NT2/D1 (cell line): ENCODE results near the gene CD55.

Experiments used
- DNase-seq: peaks from one replicate; pipeline ENCODE4 v3.0.0-alpha.2; 2011; ENCODE audit warnings: low read depth, low spot score
- H3K27me3 ChIP-seq: 2 replicates; pipeline ENCODE4 v1.6.0; 2011; ENCODE audit warnings: mild to moderate bottlenecking; ENCODE audit not compliant: insufficient read length, insufficient read depth
- H3K36me3 ChIP-seq: 2 replicates; pipeline ENCODE4 v1.6.1; 2011; ENCODE audit warnings: mild to moderate bottlenecking, low read length, mixed read lengths; ENCODE audit not compliant: insufficient read depth, insufficient read length
- H3K4me1 ChIP-seq: 2 replicates; pipeline ENCODE4 v1.5.1; 2011; ENCODE audit not compliant: insufficient read depth, insufficient read length
- H3K4me3 ChIP-seq: 2 replicates; pipeline ENCODE4 v1.5.1; 2011; ENCODE audit warnings: low read depth; ENCODE audit not compliant: insufficient read length
- H3K9ac ChIP-seq: 2 replicates; pipeline ENCODE4 v1.6.0; 2011; ENCODE audit warnings: low read depth; ENCODE audit not compliant: insufficient read length
- H3K9me3 ChIP-seq: 2 replicates; pipeline ENCODE4 v1.5.1; 2011; ENCODE audit warnings: mild to moderate bottlenecking, low read length; ENCODE audit not compliant: insufficient read depth
- SUZ12 ChIP-seq: IDR thresholded peaks from 2 replicates; pipeline ENCODE4 v1.6.1; 2011; ENCODE audit not compliant: insufficient read length, insufficient read depth; ENCODE audit errors: extremely low read depth
- YY1 ChIP-seq: IDR thresholded peaks from 2 replicates; pipeline ENCODE4 v1.6.1; 2011; ENCODE audit not compliant: insufficient read length, insufficient read depth
- ZNF274 ChIP-seq: IDR thresholded peaks from 2 replicates; pipeline ENCODE4 v1.6.1; 2011; ENCODE audit warnings: mild to moderate bottlenecking, low read depth, low read length

Gene CD55

DNA sequence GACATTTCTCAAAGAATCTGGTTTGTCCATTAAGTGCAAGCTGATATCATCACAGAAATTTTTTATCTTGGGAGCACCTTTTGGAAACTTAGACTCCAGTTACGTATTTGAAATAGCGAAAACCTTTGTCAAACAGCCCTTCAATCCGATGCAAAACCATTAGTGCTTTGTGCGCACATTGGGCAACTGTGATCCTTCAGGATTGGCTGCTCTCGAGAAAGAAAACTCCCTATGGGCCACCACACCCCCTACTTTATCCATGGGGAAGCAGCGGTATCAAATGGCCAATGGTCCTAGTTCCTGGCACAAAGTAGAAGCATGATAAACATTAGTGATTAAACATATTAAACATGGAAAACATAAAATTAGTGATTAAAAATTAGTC lies 16.0 kb upstream of the CD55 start:
- no peak for DNase-seq
- Histone ChIP-seq H3K9me3 (peaks cover 8% of the 10 kb centered on the region; the same call in 1 of the 2 replicates), H3K27me3 (no peaks in the 10 kb centered on the region), H3K4me1 (no peaks in the 10 kb centered on the region), H3K9ac (no peak overlapping the region), H3K4me3 (no peak overlapping the region), H3K36me3 (no peaks in the 10 kb centered on the region)
- TF ChIP-seq YY1 (no peak), ZNF274 (no peak), SUZ12 (no peak)

- Histone ChIP-seq H3K9ac (no peak overlapping the region), H3K27me3 (no peaks in the 10 kb centered on the region), H3K4me3 (no peak overlapping the region), H3K36me3 (no peaks in the 10 kb centered on the region), H3K4me1 (no peaks in the 10 kb centered on the region), H3K9me3 (peaks cover 8% of the 10 kb centered on the region; the same call in 1 of the 2 replicates)
- TF ChIP-seq YY1 (no peak), SUZ12 (no peak), ZNF274 (no peak)
- DNase-seq = no peak
Measured at GRCh38 chr1:207306023-207306422, 15.5 kb upstream of the CD55 start.

GRCh38 chr1:207306603-207307002 lies 14.9 kb upstream of the CD55 start:
- no peak for TF ChIP-seq SUZ12
- no peak for TF ChIP-seq YY1
- TF ChIP-seq ZNF274 = no peak
- Histone ChIP-seq H3K4me1 (no peaks in the 10 kb centered on the region), H3K4me3 (no peak overlapping the region), H3K36me3 (no peaks in the 10 kb centered on the region), H3K27me3 (no peaks in the 10 kb centered on the region), H3K9ac (no peak overlapping the region), H3K9me3 (peaks cover 8% of the 10 kb centered on the region; the same call in 1 of the 2 replicates)
- peak; percentile 33 for DNase-seq

GRCh38 chr1:207308451-207309190 lies 12.9 kb upstream of the CD55 start:
- TF ChIP-seq ZNF274 (no peak), YY1 (no peak), SUZ12 (no peak)
- Histone ChIP-seq H3K9ac (no peak overlapping the region), H3K9me3 (0 out of 2 replicates have a peak, but pooled peaks cover 8% of the 10 kb centered on the region), H3K27me3 (no peaks in the 10 kb centered on the region), H3K4me3 (no peak overlapping the region), H3K4me1 (no peaks in the 10 kb centered on the region), H3K36me3 (no peaks in the 10 kb centered on the region)
- no peak for DNase-seq

GRCh38 chr1:207309745-207310273 lies 11.7 kb upstream of the CD55 start:
- Histone ChIP-seq H3K36me3 (no peaks in the 10 kb centered on the region), H3K4me1 (no peaks in the 10 kb centered on the region), H3K27me3 (no peaks in the 10 kb centered on the region), H3K4me3 (no peak overlapping the region), H3K9ac (no peak overlapping the region), H3K9me3 (0 out of 2 replicates have a peak, but pooled peaks cover 1% of the 10 kb centered on the region)
- TF ChIP-seq SUZ12 = no peak
- TF ChIP-seq YY1 = no peak
- no peak for TF ChIP-seq ZNF274
- no peak for DNase-seq

DNA sequence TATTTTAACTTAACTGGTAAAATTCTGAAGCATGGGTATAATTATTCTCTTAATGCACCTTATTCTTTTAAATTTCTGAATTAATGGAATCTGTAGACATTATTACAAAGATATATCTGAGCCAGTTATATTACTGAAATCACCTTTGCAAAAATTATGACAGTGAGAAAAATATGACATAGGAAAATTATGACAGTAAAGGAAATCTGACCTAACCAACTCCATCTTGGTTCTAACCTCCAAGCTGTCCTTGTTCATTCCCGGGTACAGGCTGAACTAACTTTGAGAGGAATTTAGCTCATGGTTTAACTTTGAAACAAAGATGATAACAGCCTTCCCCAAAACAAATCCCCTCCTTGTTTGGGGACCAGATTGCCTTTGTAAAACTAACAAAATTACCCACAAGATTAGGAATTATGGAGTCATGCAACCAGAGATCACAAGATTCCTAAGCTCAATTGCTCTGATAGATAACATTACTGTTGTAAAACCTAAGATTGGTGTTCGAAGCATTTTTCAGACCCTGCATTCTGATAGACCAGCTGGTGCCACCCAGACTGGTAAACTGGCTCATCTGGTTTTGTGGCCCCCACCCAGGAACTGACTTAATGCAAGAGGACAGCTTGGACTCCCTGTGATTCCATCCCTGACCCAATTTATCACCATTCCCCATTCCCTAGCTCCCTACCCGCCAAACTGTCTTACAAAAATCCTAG lies 9.4 kb upstream of the CD55 start:
- no peaks in the 10 kb centered on the region for H3K27me3 ChIP-seq
- H3K9me3 ChIP-seq = no peaks in the 10 kb centered on the region
- DNase-seq = no peak
- no peak overlapping the region for H3K9ac ChIP-seq
- H3K4me3 ChIP-seq = no peak overlapping the region
- TF ChIP-seq ZNF274 (no peak), YY1 (no peak), SUZ12 (no peak)
- H3K4me1 ChIP-seq = no peaks in the 10 kb centered on the region
- H3K36me3 ChIP-seq = no peaks in the 10 kb centered on the region

DNA sequence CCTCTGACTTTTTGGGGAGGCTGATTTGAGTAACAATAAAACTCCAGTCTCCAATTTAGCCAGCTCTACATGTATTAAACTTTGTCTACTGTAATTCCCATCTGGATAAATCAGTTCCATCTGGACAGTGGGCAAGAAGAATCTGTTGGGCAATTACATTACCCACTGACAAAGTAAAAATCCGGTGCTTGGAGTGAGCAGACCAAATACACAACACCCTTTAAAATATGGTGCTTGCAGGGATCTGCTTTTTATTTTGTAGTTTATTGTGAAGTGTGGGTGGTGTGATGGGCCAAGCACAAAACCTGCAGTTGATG lies 8.9 kb upstream of the CD55 start:
- H3K9ac ChIP-seq = no peak overlapping the region
- no peaks in the 10 kb centered on the region for H3K9me3 ChIP-seq
- DNase-seq = no peak
- H3K36me3 ChIP-seq = no peaks in the 10 kb centered on the region
- TF ChIP-seq YY1 (no peak), SUZ12 (no peak)
- H3K27me3 ChIP-seq = no peaks in the 10 kb centered on the region
- no peak overlapping the region for H3K4me3 ChIP-seq
- H3K4me1 ChIP-seq = no peaks in the 10 kb centered on the region
